ENCODE measurements around the gene TFAP2E.

- TF ChIP-seq POLR2A (IDR thresholded peaks at IDR 0.05; ENCODE audit: low read depth, low read length) (no peak), POLR2AphosphoS5 (IDR thresholded peaks at IDR 0.05; ENCODE audit: low read depth, low read length) (no peak), TAF1 (IDR thresholded peaks at IDR 0.05; ENCODE audit: low read depth, low read length) (no peak), SPI1 (IDR thresholded peaks at IDR 0.05; ENCODE audit: low read depth, low read length) (no peak), POU2F2 (IDR thresholded peaks at IDR 0.05; ENCODE audit: low read depth, low read length) (no peak)
Measured at GRCh38 chr1:35535243-35535642, 37.9 kb upstream of the TFAP2E start.
